Mesenchymal stem cell (in vitro differentiated cells and primary cell): ENCODE measurements around the gene COL23A1. TPM values are rescaled to one million over a fixed set of nuclear protein-coding genes. Genes with fewer than 3 reads are reported as not detected.

ENCODE experiments used
- DNase-seq: peaks from one replicate; pipeline ENCODE4 v3.0.0-alpha.2; 2013
- H2AFZ ChIP-seq: one replicate; pipeline ENCODE4 v1.6.1; 2013; ENCODE audit warnings: low read depth, mild to moderate bottlenecking, control low read depth, inconsistent platforms, low read length, moderate library complexity
- H2AK5ac ChIP-seq: 2 replicates; pipeline ENCODE4 v1.6.1; 2013; ENCODE audit warnings: low read length, moderate library complexity, mild to moderate bottlenecking, inconsistent platforms; ENCODE audit not compliant: severe bottlenecking
- H2BK120ac ChIP-seq: one replicate; pipeline ENCODE4 v1.6.1; 2013; ENCODE audit warnings: low read depth, mild to moderate bottlenecking, inconsistent platforms, low read length, moderate library complexity
- H2BK12ac ChIP-seq, 2 experiments: one replicate each; pipeline ENCODE4 v1.6.1; 2013; ENCODE audit warnings: inconsistent platforms in 2 of 2, low read length in 2 of 2, mild to moderate bottlenecking in 2 of 2, moderate library complexity in 2 of 2, control low read depth in 1 of 2
- H2BK15ac ChIP-seq: one replicate; pipeline ENCODE4 v1.6.1; 2013; ENCODE audit warnings: mild to moderate bottlenecking, low read depth, inconsistent platforms; ENCODE audit not compliant: poor library complexity, severe bottlenecking
- H2BK5ac ChIP-seq: 2 replicates; pipeline ENCODE4 v1.6.1; 2013; ENCODE audit warnings: low read depth, mild to moderate bottlenecking, low read length, control low read depth, inconsistent platforms; ENCODE audit not compliant: poor library complexity, severe bottlenecking
- H3K14ac ChIP-seq, 2 experiments: one replicate each; pipeline ENCODE4 v1.6.1; 2013; ENCODE audit warnings: inconsistent platforms in 2 of 2, low read length in 2 of 2, control low read depth in 1 of 2, mild to moderate bottlenecking in 1 of 2, moderate library complexity in 1 of 2
- H3K18ac ChIP-seq, 2 experiments: one replicate each; pipeline ENCODE4 v1.6.1; 2013; ENCODE audit warnings: inconsistent platforms in 2 of 2, low read length in 2 of 2, control low read depth in 1 of 2, low read depth in 1 of 2, mild to moderate bottlenecking in 1 of 2
- H3K23ac ChIP-seq, 2 experiments: one replicate each; pipeline ENCODE4 v1.6.1; 2013; ENCODE audit warnings: inconsistent platforms in 2 of 2, low read length in 2 of 2, mild to moderate bottlenecking in 2 of 2, moderate library complexity in 2 of 2, control low read depth in 1 of 2
- H3K27ac ChIP-seq: 2 replicates; pipeline ENCODE4 v1.5.1; 2013; ENCODE audit warnings: mild to moderate bottlenecking, moderate library complexity, low read length, control low read depth, inconsistent platforms; ENCODE audit not compliant: poor library complexity, severe bottlenecking
- H3K27me3 ChIP-seq, 2 experiments: 2 replicates each; pipeline versions ENCODE4 v1.6.1 to v1.7.0; 2013; ENCODE audit warnings: low read length in 2 of 2, mild to moderate bottlenecking in 2 of 2, moderate library complexity in 2 of 2, control low read depth in 1 of 2, inconsistent platforms in 1 of 2; ENCODE audit not compliant: control insufficient read depth in 1 of 2, insufficient read depth in 1 of 2
- H3K36me3 ChIP-seq, 2 experiments: 2 replicates each; pipeline versions ENCODE4 v1.6.1 to v1.7.0; 2013; ENCODE audit warnings: low read length in 2 of 2, control low read depth in 1 of 2, inconsistent platforms in 1 of 2, low read depth in 1 of 2, mild to moderate bottlenecking in 1 of 2; ENCODE audit not compliant: insufficient read depth in 2 of 2, control insufficient read depth in 1 of 2
- H3K4ac ChIP-seq, 2 experiments: one replicate each; pipeline ENCODE4 v1.6.1; 2013; ENCODE audit warnings: inconsistent platforms in 2 of 2, low read length in 2 of 2, mild to moderate bottlenecking in 2 of 2, moderate library complexity in 2 of 2, control low read depth in 1 of 2, low read depth in 1 of 2
- H3K4me1 ChIP-seq: 2 replicates; pipeline ENCODE4 v1.6.1; 2013; ENCODE audit warnings: low read depth, low read length, control low read depth; ENCODE audit not compliant: control insufficient read depth, insufficient read depth
- H3K4me2 ChIP-seq: 2 replicates; pipeline ENCODE4 v1.6.1; 2013; ENCODE audit warnings: low read length, mild to moderate bottlenecking, inconsistent platforms; ENCODE audit not compliant: poor library complexity, severe bottlenecking
- H3K4me3 ChIP-seq, 2 experiments: 2 replicates each; pipeline versions ENCODE4 v1.5.1 to v1.7.0; 2013; ENCODE audit warnings: low read length in 2 of 2, mild to moderate bottlenecking in 2 of 2, control low read depth in 1 of 2, low read depth in 1 of 2; ENCODE audit not compliant: insufficient read depth in 1 of 2
- H3K79me1 ChIP-seq: replicated peaks from 2 replicates; pipeline ENCODE4 v1.6.1; 2013; ENCODE audit warnings: mild to moderate bottlenecking, control low read depth, low read length, inconsistent platforms; ENCODE audit not compliant: poor library complexity, severe bottlenecking
- H3K9ac ChIP-seq: 2 replicates; pipeline ENCODE4 v1.7.0; 2013; ENCODE audit warnings: mild to moderate bottlenecking, low read length, moderate library complexity
- H3K9me3 ChIP-seq: 2 replicates; pipeline ENCODE4 v1.7.0; 2013; ENCODE audit warnings: mild to moderate bottlenecking, low read length; ENCODE audit not compliant: control insufficient read depth
- H4K8ac ChIP-seq: one replicate; pipeline ENCODE4 v1.6.1; 2013; ENCODE audit warnings: inconsistent platforms, mild to moderate bottlenecking, low read length, moderate library complexity
- H4K91ac ChIP-seq: one replicate; pipeline ENCODE4 v1.6.1; 2013; ENCODE audit warnings: mild to moderate bottlenecking, low read length, inconsistent platforms
- WGBS: methylation state at CpG from one replicate; pipeline ENCODE4 v1.1.7; 2013; ENCODE audit warnings: mixed read lengths; 5-methylcytosine and 5-hydroxymethylcytosine counted together
- small RNA-seq: library from polyadenylated mRNA; stranded (forward); fragments of <200 nt; extraction: miRNeasy Mini kit (QIAGEN cat#:217004); gene quantifications from one replicate; pipeline ENCODE3, GENCODE V24; 2013; ENCODE audit warnings: low read depth

COL23A1 gene

DNA sequence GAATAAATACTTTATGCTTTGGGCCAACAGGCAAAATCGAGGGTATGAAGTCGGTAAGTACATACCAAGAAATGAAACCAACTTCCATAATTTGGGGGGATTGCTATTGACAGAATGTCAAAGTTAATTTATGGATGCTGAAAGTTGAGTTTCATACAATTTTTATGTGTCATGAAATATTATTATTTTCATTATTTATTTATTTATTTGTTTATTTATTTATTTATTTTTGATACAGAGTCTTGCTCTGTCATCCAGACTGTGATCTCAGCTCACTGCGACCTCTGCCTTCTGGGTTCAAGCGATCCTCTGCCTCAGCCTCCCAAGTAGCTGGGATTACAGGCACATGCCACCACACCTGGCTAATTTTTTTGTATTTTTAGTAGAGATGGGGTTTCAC lies 398.5 kb downstream of the COL23A1 start:
- H3K18ac ChIP-seq = no peak overlapping the region
- no peak overlapping the region for H2BK15ac ChIP-seq
- no peak overlapping the region for H3K27ac ChIP-seq
- H2BK5ac ChIP-seq = no peak overlapping the region
- no peak for DNase-seq
- H2AK5ac ChIP-seq = no peak overlapping the region
- H2AFZ ChIP-seq = no peak overlapping the region
- no peak overlapping the region for H3K4me2 ChIP-seq
- H3K9me3 ChIP-seq = no peaks in the 10 kb centered on the region
- WGBS = 83% methylated on average over 1 of the region's 4 CpGs
- H3K27me3 ChIP-seq = peaks cover 21 to 23% of the 10 kb centered on the region in 2 experiments
- no peak overlapping the region for H4K8ac ChIP-seq
- H3K23ac ChIP-seq = no peak overlapping the region
- H2BK120ac ChIP-seq = no peak overlapping the region
- H3K4ac ChIP-seq = no peak overlapping the region
- no peak overlapping the region for H2BK12ac ChIP-seq
- H3K14ac ChIP-seq = no peak overlapping the region
- H3K4me1 ChIP-seq = no peaks in the 10 kb centered on the region
- H4K91ac ChIP-seq = no peak overlapping the region
- H3K4me3 ChIP-seq = no peak overlapping the region
- H3K9ac ChIP-seq = no peak overlapping the region
- no peaks in the 10 kb centered on the region for H3K79me1 ChIP-seq
- H3K36me3 ChIP-seq = no peaks in the 10 kb centered on the region

- no peak overlapping the region for H3K14ac ChIP-seq
- no peak overlapping the region for H3K23ac ChIP-seq
- no peak overlapping the region for H2BK12ac ChIP-seq
- no peaks in the 10 kb centered on the region for H3K79me1 ChIP-seq
- H3K27ac ChIP-seq = no peak overlapping the region
- H3K36me3 ChIP-seq = no peaks in the 10 kb centered on the region
- peaks cover 7 to 17% of the 10 kb centered on the region in 2 experiments for H3K27me3 ChIP-seq
- H3K4ac ChIP-seq = no peak overlapping the region
- no peaks in the 10 kb centered on the region for H3K4me1 ChIP-seq
- H4K8ac ChIP-seq = no peak overlapping the region
- H2AK5ac ChIP-seq = no peak overlapping the region
- H4K91ac ChIP-seq = no peak overlapping the region
- no peak for DNase-seq
- H2BK120ac ChIP-seq = no peak overlapping the region
- H3K9me3 ChIP-seq = no peaks in the 10 kb centered on the region
- H3K4me3 ChIP-seq = no peak overlapping the region
- H2AFZ ChIP-seq = no peak overlapping the region
- WGBS = 44% methylated on average over 2 of the region's 2 CpGs
- no peak overlapping the region for H3K4me2 ChIP-seq
- H3K9ac ChIP-seq = no peak overlapping the region
- no peak overlapping the region for H2BK15ac ChIP-seq
- H2BK5ac ChIP-seq = no peak overlapping the region
- H3K18ac ChIP-seq = no peak overlapping the region
These were observed 400.8 kb downstream of the COL23A1 start for GRCh38 chr5:178189433-178189832.

Small RNA genes within 50 kb of the gene (small RNA-seq; reads per million reads assigned to genes)
- not detected for gene RN7SKP70
- not detected for gene RN7SL646P
